Measurements from ENCODE around the gene NLRP7.

- TF ChIP-seq CTCF (IDR thresholded peaks at IDR 0.05) (no peak), EZH2 (IDR thresholded peaks at IDR 0.05; ENCODE audit: borderline replicate concordance, insufficient read depth, low read depth, low read length, poor library complexity, severe bottlenecking) (no peak)
Measured at GRCh38 chr19:54903303-54903702, 44.0 kb downstream of the NLRP7 start.
